GM19452 (cell line): Measurements from ENCODE around the gene TRIM38.
A peak's percentile ranks its signal among the peaks of the same experiment; 100 is the strongest.
"Not testable (repeated sequence)": the region's sequence is repeated elsewhere in the genome, so short reads cannot be mapped to it uniquely, and the experiment has no call there.

Experiments used
- ATAC-seq: cut with Tn5 transposase; IDR thresholded peaks from one replicate; pipeline ENCODE4 v1.9.1; 2021; ENCODE audit not compliant: unreplicated experiment

The TRIM38 gene

GRCh38 chr6:25962149-25963127, at the start of gene TRIM38:
TSS of gene TRIM38 (plus strand) at chr6:25962802. CDS start at chr6:25966523, 3,721 bp downstream.
- ATAC-seq = peak; percentile 75

DNA sequence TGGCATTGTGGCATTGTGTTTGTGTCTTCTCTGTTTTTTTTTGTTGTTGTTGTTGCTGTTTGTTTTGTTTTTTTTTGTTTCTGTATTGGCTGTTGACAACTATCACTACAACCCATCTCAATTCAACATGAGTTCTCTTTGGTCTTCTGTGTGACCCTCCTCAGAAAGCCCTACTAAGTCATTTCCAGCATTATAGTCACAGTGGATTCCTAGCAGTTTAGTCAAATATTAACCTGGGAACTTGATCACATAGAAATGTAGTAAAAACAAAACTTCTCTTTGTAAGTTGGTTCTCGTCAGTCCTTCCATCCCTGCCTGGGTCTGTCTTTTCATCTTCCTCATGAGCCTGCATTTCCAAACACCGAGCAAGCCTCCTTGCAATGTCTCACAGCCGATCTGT, 48.9 kb upstream of the TRIM38 start:
- ATAC-seq = no peak

GRCh38 chr6:25916330-25916729, 46.3 kb upstream of the TRIM38 start:
- ATAC-seq = no peak

- ATAC-seq = no peak
Measured at GRCh38 chr6:25916789-25917490, 45.7 kb upstream of the TRIM38 start.

DNA sequence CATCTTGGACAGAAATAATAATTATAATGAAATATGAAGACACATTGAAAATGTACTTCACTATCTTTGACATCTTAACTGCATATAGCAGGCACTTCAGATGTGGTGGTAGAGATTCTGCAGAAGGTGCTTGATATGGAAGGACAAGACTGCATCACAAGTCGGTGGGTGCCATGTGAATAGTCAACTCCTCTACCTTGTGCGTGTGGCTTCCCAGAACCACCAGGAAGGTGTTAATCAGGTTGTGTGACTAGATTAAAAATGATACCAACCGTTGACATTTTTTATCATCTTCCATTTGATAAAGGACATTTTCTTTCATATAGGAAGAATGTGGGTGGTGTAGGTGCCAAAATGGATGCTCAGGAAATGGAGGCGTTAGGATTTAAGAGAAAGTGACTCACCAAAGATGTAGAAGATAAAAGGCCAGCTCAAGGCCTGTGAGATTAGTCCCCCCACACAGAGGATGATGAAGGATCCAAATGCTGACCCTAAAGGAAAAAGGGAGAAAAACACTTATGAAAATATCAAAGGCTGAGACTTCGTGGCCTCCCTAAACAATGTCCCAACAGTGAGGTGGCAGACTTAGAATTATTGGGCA, 44.4 kb upstream of the TRIM38 start:
- ATAC-seq = no peak

DNA sequence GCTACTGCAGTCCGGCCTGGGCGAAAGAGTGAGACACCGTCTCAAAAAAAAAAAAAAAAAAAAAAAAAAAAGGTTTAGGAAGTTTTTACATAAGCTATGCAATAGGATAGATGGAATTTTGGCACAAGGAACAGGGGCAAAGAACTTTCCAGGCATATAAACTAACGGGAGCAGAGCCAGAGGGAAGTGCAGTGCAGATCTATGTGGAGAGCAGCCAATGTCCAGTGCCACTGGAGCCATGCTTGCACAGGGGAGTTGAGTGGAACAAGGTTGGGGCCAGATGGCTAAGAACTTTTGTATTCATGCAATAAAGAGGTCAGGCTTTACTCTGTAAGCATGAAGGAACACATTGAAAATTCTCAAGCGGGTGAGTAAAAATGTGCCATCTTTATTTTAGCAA, 42.9 kb upstream of the TRIM38 start:
- no peak for ATAC-seq

DNA sequence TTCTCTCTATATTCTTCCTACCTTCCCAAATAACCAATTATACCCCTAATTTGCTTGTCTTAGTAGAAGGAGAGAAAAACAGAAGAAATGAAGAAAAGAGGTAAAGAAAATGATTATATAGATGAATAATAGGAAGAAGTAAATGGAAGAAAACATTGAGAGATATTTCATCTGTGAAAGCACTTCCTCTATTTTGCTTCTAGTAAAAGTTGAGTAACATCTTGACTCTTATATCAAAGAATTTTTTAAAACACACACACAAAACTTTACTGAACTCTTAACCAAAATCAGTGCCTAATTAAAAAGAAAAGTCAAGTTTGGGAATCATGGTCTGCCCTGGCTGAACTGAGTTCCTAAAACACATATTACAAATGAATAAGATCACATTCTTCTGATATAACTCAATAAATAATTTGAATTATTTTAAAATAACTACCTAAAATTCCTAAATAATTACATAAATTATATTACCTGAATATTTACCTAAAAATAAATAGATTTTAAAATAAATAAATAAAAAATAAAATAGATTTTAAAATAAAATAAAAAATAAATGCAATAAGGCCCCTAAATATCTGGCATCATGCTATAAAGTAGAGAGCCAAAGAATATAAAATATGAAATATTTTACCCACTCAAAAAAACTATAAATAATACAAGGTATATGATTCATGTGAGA, 40.9 kb upstream of the TRIM38 start:
- ATAC-seq = no peak

DNA sequence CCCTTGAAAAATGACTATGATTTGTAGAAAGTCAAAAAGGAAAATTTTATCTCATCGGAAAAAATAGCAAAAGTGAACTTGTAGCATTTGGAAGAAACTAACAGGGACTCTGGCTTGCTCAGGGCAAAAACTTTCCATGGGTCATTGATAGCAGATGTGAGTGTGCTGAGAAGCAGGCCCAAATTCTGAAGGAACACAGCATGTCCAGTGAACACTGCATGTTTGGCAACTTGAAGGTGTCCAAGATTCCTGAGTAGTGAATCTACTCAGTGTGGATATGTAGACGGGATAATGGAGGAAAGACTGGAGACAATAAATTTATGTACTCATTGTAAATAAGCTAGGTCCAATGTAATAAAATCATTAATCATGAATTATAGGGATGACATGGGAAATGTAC, 40.3 kb upstream of the TRIM38 start:
- no peak for ATAC-seq

- no peak for ATAC-seq
Measured at GRCh38 chr6:25925876-25926275, 36.7 kb upstream of the TRIM38 start.

DNA sequence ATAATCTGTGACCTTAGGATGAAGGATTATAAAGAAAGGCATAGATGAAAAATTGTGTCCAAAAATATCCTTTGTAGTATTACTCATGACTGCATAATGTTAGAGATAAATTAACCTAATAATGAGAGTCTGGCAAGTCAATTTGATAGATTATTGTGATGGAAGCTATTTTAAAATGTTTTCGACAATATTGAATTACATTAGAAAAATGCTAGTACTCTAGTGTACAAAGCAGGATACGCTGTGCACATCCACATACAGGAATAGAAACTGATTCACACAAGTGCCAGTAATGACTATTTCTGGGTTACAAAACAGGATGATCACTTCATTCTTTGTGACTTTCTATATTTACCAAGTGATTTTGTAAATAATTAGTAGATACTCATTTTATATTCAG, 35.4 kb upstream of the TRIM38 start:
- no peak for ATAC-seq

DNA sequence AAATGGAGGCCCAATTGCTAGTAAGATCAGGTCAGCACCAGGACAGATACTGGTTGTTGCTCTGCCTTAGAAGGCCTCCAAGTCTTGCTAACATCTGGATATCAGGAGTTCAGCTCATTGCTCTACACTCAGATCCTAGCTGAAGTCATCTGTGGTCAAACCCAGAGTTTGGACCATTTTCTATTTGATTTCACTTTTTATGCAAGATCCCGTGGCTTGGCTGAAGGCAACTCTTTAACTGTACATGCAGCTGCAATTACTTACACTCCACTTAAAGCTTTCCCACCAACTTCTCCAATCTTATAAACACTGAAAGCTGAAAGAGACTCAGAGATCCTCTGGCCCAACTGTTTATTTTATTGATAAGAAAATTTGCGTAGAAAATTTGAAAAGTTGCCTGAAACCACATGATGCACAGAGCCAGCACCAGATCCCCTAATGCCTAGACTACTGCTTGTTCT, 34.8 kb upstream of the TRIM38 start:
- ATAC-seq = no peak

- no peak for ATAC-seq
Measured at GRCh38 chr6:25928562-25929324, 33.9 kb upstream of the TRIM38 start.

GRCh38 chr6:25929785-25930184, 32.8 kb upstream of the TRIM38 start:
- ATAC-seq = not testable (repeated sequence)

DNA sequence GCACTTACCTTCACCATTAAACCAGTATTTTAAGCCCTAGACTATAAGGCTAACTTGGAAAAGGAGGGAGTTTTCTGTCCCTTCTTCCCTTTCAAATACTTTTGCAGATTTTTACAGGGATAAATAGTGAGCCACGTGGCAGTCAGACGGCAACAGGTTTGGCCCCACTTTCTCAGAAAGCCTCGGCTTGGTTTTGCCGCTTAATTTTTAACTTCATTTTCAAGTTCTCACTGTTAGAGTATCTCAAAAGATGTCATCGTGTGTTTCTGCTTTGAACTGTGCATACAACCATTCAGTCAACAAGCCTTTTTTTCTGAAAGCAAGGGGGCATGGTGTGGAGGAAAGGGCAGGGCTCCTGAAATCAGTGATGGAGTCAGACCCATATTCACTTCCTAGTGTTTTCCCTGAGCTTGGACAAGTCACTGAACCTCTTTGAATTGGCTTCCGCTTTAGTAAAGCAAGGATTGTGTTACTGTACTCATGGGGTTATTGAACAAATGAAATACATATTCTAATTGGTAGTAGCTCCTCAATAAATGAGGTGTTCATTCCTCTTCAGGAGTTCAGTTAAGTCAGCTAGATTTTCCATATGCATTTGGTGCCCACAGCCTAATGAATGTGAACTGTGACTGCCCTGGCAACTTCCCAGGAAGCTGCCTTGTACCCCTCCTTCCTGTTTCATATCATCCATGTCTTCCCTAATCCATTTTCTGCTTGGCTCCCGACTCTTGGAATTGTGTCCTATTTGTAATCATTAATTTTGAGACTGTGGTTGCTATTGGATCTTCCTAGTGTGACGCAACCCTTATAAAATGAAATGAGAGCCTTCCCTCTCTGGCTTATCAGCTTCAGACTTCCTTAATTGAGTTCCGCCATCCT, 31.8 kb upstream of the TRIM38 start, which contains the start of gene SLC17A2:
Gene SLC17A2 (minus strand): TSS at position 160 of the 879 bp plus-strand sequence. CDS start 4,895 bp downstream, outside the sequence.
- no peak for ATAC-seq

DNA sequence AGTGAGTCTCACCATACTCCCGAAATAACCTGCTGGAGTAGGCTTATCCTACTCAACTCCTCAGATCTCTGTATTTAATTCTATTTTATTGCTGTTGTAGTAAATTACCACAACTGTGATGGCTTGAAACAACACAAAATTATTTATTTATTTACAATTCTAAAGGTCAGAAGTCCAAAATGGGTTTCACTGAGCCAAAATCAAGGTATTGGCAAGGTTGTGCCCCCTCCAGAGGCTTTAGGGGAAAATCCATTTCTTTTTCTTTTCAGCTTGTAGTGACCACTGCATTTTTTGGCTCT, 31.2 kb upstream of the TRIM38 start:
- no peak for ATAC-seq

DNA sequence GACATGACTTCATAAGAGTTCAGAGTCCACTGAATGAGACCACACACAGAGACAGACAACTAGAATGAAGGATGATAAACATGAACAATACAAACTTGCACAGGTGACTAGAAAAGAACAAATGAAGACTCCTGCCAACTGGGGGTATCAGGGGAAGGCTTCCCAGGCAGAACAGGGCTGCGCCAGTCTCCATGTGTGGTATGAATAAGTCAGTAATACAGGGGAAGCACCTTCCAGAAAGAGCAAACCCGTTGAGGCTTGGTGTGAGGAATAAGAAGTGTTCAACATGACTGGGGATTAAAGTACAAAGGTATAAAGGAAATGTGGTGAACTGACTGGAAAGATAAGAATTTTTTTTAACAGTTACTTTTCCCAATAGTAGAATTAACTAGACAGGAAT, 28.4 kb upstream of the TRIM38 start:
- no peak for ATAC-seq

GRCh38 chr6:25934735-25935313, 27.8 kb upstream of the TRIM38 start:
- ATAC-seq = no peak

DNA sequence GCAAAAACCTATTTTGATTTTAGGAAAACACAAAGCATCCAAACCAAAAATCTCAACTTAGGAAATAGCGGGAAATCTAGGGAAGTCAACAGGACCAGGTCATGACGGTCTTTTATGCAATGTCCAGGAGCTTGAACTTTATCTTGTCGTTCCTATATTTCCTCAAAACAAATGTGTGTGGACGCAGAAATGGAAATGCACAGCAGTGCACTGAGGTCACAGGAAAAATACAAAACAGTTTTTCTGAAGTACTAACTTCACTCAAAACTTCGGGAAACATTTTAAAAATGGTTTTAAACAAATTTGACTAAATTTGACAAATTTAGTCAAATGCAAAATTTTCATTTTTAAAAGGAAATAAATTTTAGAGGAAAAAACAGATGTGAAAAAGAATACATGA, 26.6 kb upstream of the TRIM38 start:
- no peak for ATAC-seq

- no peak for ATAC-seq
Measured at GRCh38 chr6:25939593-25939992, 23.0 kb upstream of the TRIM38 start.
